CD4-positive, alpha-beta memory T cell (primary cell): Measurements from ENCODE around the gene GBX1. TPM values are rescaled to one million over a fixed set of nuclear protein-coding genes. Genes with fewer than 3 reads are reported as not detected.
A peak's percentile ranks its signal among the peaks of the same experiment; 100 is the strongest.

ENCODE experiments used
- CTCF ChIA-PET: fragments of 350-600 bp; sonication (Branson Sonifier 250); formaldehyde crosslinking; loops from one replicate; lab custom pipeline; 2021; ENCODE audit warnings: inconsistent platforms; ENCODE audit not compliant: partially characterized antibody; lab: Charles Lee
- POLR2A ChIA-PET: fragments of 350-600 bp; sonication (Branson Sonifier 250); formaldehyde crosslinking; loops from one replicate; lab custom pipeline; 2021; ENCODE audit not compliant: partially characterized antibody; lab: Charles Lee
- DNase-seq, 5 donors: peaks; one replicate each; pipeline versions ENCODE4 v3.0.0 to v3.0.0-alpha.2; 2020 to 2022; ENCODE audit warnings: mixed read lengths in 1 of 5
- H3K27ac ChIP-seq: one replicate; pipeline ENCODE4 v1.7.0; 2013; ENCODE audit warnings: low read depth, low read length
- H3K27me3 ChIP-seq: 2 replicates; pipeline ENCODE4 v1.7.0; 2013; ENCODE audit warnings: mild to moderate bottlenecking, low read length, moderate library complexity; ENCODE audit not compliant: insufficient read depth
- H3K36me3 ChIP-seq: 2 replicates; pipeline ENCODE4 v1.7.0; 2013; ENCODE audit warnings: mild to moderate bottlenecking, low read length, moderate library complexity; ENCODE audit not compliant: insufficient read depth
- H3K4me1 ChIP-seq: 2 replicates; pipeline ENCODE4 v1.7.0; 2013; ENCODE audit warnings: mild to moderate bottlenecking, low read length, moderate library complexity; ENCODE audit not compliant: insufficient read depth
- H3K4me3 ChIP-seq, 2 donors: one replicate each; pipeline ENCODE4 v1.7.0; 2013; ENCODE audit warnings: low read length in 2 of 2, mild to moderate bottlenecking in 1 of 2
- H3K9me3 ChIP-seq, 2 donors: one replicate each; pipeline ENCODE4 v1.7.0; 2013; ENCODE audit warnings: low read length in 2 of 2, control low read depth in 1 of 2; ENCODE audit not compliant: control insufficient read depth in 1 of 2
- H3K27ac Mint-ChIP-seq, 7 donors: one replicate each; pipeline ENCODE4 v1.8.0; 2020 to 2021; ENCODE audit warnings: mixed read lengths in 7 of 7, mild to moderate bottlenecking in 6 of 7, inconsistent platforms in 3 of 7, moderate library complexity in 3 of 7
- H3K27me3 Mint-ChIP-seq, 2 donors: one replicate each; pipeline ENCODE4 v1.8.0; 2020 to 2021; ENCODE audit warnings: mixed read lengths in 2 of 2
- H3K36me3 Mint-ChIP-seq, 2 donors: one replicate each; pipeline ENCODE4 v1.8.0; 2020 to 2021; ENCODE audit warnings: mixed read lengths in 2 of 2, inconsistent platforms in 1 of 2, mild to moderate bottlenecking in 1 of 2
- H3K4me1 Mint-ChIP-seq, 4 donors: one replicate each; pipeline ENCODE4 v1.8.0; 2020 to 2021; ENCODE audit warnings: mixed read lengths in 4 of 4, mild to moderate bottlenecking in 1 of 4
- H3K4me3 Mint-ChIP-seq, 8 donors: one replicate each; pipeline ENCODE4 v1.8.0; 2020 to 2021; ENCODE audit warnings: mixed read lengths in 8 of 8, mild to moderate bottlenecking in 7 of 8, moderate library complexity in 6 of 8, inconsistent platforms in 3 of 8
- H3K9me3 Mint-ChIP-seq, 8 donors: one replicate each; pipeline ENCODE4 v1.8.0; 2020 to 2021; ENCODE audit warnings: mixed read lengths in 8 of 8, mild to moderate bottlenecking in 5 of 8, inconsistent platforms in 3 of 8, moderate library complexity in 1 of 8
- intact Hi-C: fragments of 100-400 bp; cut with micrococcal nuclease; formaldehyde crosslinking; loops from one replicate; pipeline ENCODE4 v1.15.1; 2023
- polyA plus RNA-seq, 2 donors: library from polyadenylated mRNA; unstranded; fragments of 300-500 nt; fragmentation: Illumina TruSeq; gene quantifications; one replicate each; pipeline ENCODE4 v1.2.3, GENCODE V29; 2021
- total RNA-seq, 2 experiments: library from RNA; stranded (reverse); gene quantifications; one replicate each; pipeline ENCODE4 v1.2.3, GENCODE V29; 2021

GBX1 gene
- total and polyA plus RNA-seq, 4 experiments from 2014 or later, result not detected

- DNase-seq, result peak in 1 of 5 donors; percentile 32
- Mint-ChIP-seq H3K4me1 (peaks cover 3 to 42% (median 25%) of the 10 kb centered on the region in 4 donors), H3K27me3 (no peaks in the 10 kb centered on the region), H3K36me3 (peaks cover 3 to 9% of the 10 kb centered on the region in 2 donors), H3K27ac (no peak overlapping the region), H3K9me3 (peaks cover 0 to 1% (median 0%) of the 10 kb centered on the region in 8 donors), H3K4me3 (peak overlapping the region; percentile 38 to 72 (median 58))
- ChIA-PET POLR2A (interaction anchor here (1.7 to 1.9 kb wide), 2 partner anchors 9 to 31 kb away, joined by 6 to 7 read pairs; partner anchors contain the start of gene TMUB1), CTCF (interaction anchor here (0.7 to 7.8 kb wide), 3 partner anchors 100 to 152 kb away, joined by 3 to 67 read pairs (median 4); no protein-coding TSS in a partner anchor)
- Histone ChIP-seq H3K36me3 (no peaks in the 10 kb centered on the region), H3K4me3 (no peak overlapping the region), H3K27me3 (no peaks in the 10 kb centered on the region), H3K9me3 (no peaks in the 10 kb centered on the region), H3K27ac (no peak overlapping the region), H3K4me1 (peaks cover 31% of the 10 kb centered on the region)
- intact Hi-C loops, result no loop called here
These were observed 53.1 kb downstream of the GBX1 start for GRCh38 chr7:151114151-151115090.

GRCh38 chr7:151113344-151114150, 53.9 kb downstream of the GBX1 start:
- H3K27ac ChIP-seq, result no peak overlapping the region
- H3K27ac Mint-ChIP-seq, result no peak overlapping the region
- H3K9me3 ChIP-seq, result no peaks in the 10 kb centered on the region
- DNase-seq, result peak in 1 of 5 donors; percentile 12
- H3K9me3 Mint-ChIP-seq, result no peaks in the 10 kb centered on the region
- peaks cover 31% of the 10 kb centered on the region for H3K4me1 ChIP-seq
- no peaks in the 10 kb centered on the region for H3K27me3 ChIP-seq
- intact Hi-C loops, result no loop called here
- no peaks in the 10 kb centered on the region for H3K36me3 ChIP-seq
- peaks cover 1 to 38% (median 20%) of the 10 kb centered on the region in 4 donors for H3K4me1 Mint-ChIP-seq
- H3K4me3 Mint-ChIP-seq, result peak overlapping the region; percentile 38 to 72 (median 58)
- no peaks in the 10 kb centered on the region for H3K27me3 Mint-ChIP-seq
- H3K36me3 Mint-ChIP-seq, result peaks cover 0 to 3% of the 10 kb centered on the region in 2 donors
- no peak overlapping the region for H3K4me3 ChIP-seq
- ChIA-PET CTCF (interaction anchor here (1.2 to 7.8 kb wide), 5 partner anchors 85 to 216 kb away, joined by 4 to 67 read pairs (median 38); partner anchors contain the start of gene ABCB8), POLR2A (no interaction called here)

DNA sequence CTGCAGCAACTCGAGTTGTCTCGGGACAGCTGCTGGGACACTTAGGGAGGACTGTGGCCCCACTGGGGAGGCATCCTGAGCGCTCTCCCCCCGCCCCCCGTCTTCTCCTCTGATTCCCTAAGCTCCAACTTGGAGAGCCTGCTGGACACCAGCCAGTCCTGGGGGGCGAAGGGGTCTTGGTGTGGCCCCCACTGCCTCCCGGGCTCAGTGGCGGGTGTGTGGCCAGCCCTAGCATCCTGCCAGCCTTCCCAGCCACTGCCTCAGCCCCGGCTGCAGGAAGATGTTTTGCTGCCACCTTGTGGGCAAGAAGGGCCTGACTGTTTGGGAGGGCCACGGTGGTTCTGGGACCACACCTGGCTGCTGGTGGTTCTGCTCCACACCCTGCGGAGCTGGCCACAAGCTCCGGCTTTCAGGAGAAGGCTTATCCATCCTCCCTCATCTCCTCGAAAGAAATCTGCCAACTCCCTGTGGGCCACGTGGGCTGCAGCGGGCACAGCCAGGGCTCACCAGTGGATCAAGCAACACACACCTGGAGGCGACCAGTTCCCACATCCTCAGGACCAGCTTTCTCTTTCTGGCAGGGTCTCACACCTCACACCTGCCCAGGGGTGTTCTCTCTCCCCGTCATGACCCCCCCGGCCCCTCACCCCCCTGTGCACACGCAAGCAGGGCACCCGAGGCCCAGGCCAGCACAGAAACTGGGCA, 56.4 kb downstream of the GBX1 start:
- intact Hi-C loops, result loop anchor here (1.0 kb wide), 7 partner anchors 24 to 333 kb away; partner anchors contain the start of genes ABCB8 and SLC4A2

DNA sequence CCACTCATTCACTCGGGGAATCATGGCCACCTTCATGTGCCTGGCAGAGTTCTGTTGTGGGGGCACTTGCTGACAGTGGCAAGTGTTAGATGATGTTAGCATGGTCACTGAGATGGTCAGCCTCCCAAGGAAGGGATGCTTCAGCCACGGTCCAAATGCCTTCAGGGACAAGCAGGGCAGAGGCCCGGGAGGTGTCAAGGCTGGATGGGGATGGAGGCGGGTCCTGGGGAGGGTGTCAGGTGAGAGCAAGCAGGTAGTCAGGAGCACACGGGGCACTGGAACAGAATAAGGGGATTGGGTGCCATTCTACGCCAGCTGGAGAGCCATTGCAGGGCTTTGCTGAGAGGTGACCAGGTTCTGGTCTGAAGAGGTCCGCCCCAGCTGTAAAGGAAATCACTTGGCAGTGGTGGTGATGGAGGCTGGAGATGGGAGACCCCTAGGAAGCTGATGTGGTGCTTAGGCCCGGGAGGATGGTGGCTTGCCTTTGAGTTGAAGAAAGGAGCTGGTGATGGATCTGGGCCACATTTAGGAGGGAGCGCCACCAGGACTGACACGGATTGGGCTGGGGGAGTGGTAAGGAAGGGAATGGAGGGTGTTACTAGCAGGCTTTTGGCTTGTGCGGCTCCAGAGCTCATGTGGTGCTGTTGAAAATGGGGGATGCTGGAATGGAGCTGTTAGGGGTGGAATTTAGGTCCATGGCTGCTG, 57.1 kb downstream of the GBX1 start:
- Mint-ChIP-seq H3K27ac (peak overlapping the region in 2 of 7 donors; percentile 57 to 70), H3K27me3 (no peaks in the 10 kb centered on the region), H3K9me3 (no peaks in the 10 kb centered on the region), H3K4me3 (no peak overlapping the region), H3K4me1 (peaks cover 0 to 15% (median 6%) of the 10 kb centered on the region in 4 donors), H3K36me3 (no peaks in the 10 kb centered on the region)
- H3K9me3 ChIP-seq, result no peaks in the 10 kb centered on the region
- ChIA-PET CTCF (interaction anchor here (0.7 to 7.8 kb wide), 35 partner anchors 9 to 332 kb away, joined by 3 to 67 read pairs (median 4); partner anchors contain the start of genes ABCB8, AGAP3 and ATG9B), POLR2A (interaction anchor here (1.2 to 3.4 kb wide), 6 partner anchors 25 to 136 kb away, joined by 3 to 16 read pairs (median 4); partner anchors contain the start of genes ABCB8 and FASTK)
- no peak overlapping the region for H3K4me3 ChIP-seq
- H3K27ac ChIP-seq, result no peak overlapping the region
- no peaks in the 10 kb centered on the region for H3K36me3 ChIP-seq
- no peaks in the 10 kb centered on the region for H3K27me3 ChIP-seq
- peak in 1 of 5 donors; percentile 16 for DNase-seq
- intact Hi-C loops, result no loop called here
- H3K4me1 ChIP-seq, result peaks cover 5% of the 10 kb centered on the region

More for the DNA sequence above, 56.4 kb downstream of the GBX1 start:
- Histone ChIP-seq H3K9me3 (no peaks in the 10 kb centered on the region), H3K4me1 (peaks cover 10% of the 10 kb centered on the region), H3K4me3 (no peak overlapping the region), H3K27me3 (no peaks in the 10 kb centered on the region), H3K36me3 (no peaks in the 10 kb centered on the region), H3K27ac (no peak overlapping the region)
- Mint-ChIP-seq H3K27ac (peak overlapping the region in 1 of 7 donors; percentile 57), H3K4me1 (peaks cover 1 to 20% (median 10%) of the 10 kb centered on the region in 4 donors), H3K27me3 (no peaks in the 10 kb centered on the region), H3K4me3 (peak overlapping the region in 1 of 8 donors; percentile 30), H3K36me3 (no peaks in the 10 kb centered on the region), H3K9me3 (no peaks in the 10 kb centered on the region)
- DNase-seq, result peak; percentile 69 to 76 (median 72)
- CTCF ChIA-PET, result interaction anchor here (0.7 to 7.8 kb wide), 37 partner anchors 8 to 332 kb away, joined by 3 to 67 read pairs (median 5); partner anchors contain the start of genes ABCB8, AGAP3 and ATG9B
- POLR2A ChIA-PET, result interaction anchor here (0.8 to 3.4 kb wide), 7 partner anchors 26 to 213 kb away, joined by 3 to 16 read pairs (median 4); partner anchors contain the start of genes ABCB8 and FASTK

GRCh38 chr7:151109094-151110048, 58.1 kb downstream of the GBX1 start:
- H3K4me1 ChIP-seq, result peaks cover 5% of the 10 kb centered on the region
- no peaks in the 10 kb centered on the region for H3K27me3 ChIP-seq
- Mint-ChIP-seq H3K27me3 (no peaks in the 10 kb centered on the region), H3K4me1 (peaks cover 0 to 15% (median 6%) of the 10 kb centered on the region in 4 donors), H3K4me3 (no peak overlapping the region), H3K36me3 (no peaks in the 10 kb centered on the region), H3K9me3 (no peaks in the 10 kb centered on the region), H3K27ac (peak overlapping the region in 2 of 7 donors; percentile 55 to 57)
- no peak overlapping the region for H3K4me3 ChIP-seq
- peak in 1 of 5 donors; percentile 29 for DNase-seq
- intact Hi-C loops, result no loop called here
- H3K9me3 ChIP-seq, result no peaks in the 10 kb centered on the region
- ChIA-PET POLR2A (interaction anchor here (3.4 kb wide), 1 partner anchor 81 kb away, joined by 16 read pairs; the partner anchor contains the start of gene ABCB8), CTCF (interaction anchor here (0.7 to 7.8 kb wide), 24 partner anchors 8 to 232 kb away, joined by 3 to 67 read pairs (median 5); partner anchors contain the start of genes ABCB8, AGAP3 and ATG9B)
- H3K27ac ChIP-seq, result no peak overlapping the region
- no peaks in the 10 kb centered on the region for H3K36me3 ChIP-seq
